SU-DHL-6 (cell line): ENCODE results near the gene MAP2K6.

ENCODE experiments used
- EZH2phosphoT487 ChIP-seq: fragments of 200-600 bp; sonication (generic), shearing (Covaris generic); conservative IDR thresholded peaks from 2 replicates; pipeline ENCODE4 v1.6.1; 2018; ENCODE audit warnings: mild to moderate bottlenecking, antibody characterized with exemption, low read length, moderate library complexity, mixed read lengths
- TF ChIP-seq, protein P1 (sequence below): fragments of 200-600 bp; sonication (generic); IDR thresholded peaks from one replicate; pipeline ENCODE4 v1.5.1; 2017; ENCODE audit warnings: antibody characterized with exemption, mild to moderate bottlenecking, low read length, moderate library complexity; ENCODE audit not compliant: insufficient read depth, poor library complexity, severe bottlenecking

DNA sequence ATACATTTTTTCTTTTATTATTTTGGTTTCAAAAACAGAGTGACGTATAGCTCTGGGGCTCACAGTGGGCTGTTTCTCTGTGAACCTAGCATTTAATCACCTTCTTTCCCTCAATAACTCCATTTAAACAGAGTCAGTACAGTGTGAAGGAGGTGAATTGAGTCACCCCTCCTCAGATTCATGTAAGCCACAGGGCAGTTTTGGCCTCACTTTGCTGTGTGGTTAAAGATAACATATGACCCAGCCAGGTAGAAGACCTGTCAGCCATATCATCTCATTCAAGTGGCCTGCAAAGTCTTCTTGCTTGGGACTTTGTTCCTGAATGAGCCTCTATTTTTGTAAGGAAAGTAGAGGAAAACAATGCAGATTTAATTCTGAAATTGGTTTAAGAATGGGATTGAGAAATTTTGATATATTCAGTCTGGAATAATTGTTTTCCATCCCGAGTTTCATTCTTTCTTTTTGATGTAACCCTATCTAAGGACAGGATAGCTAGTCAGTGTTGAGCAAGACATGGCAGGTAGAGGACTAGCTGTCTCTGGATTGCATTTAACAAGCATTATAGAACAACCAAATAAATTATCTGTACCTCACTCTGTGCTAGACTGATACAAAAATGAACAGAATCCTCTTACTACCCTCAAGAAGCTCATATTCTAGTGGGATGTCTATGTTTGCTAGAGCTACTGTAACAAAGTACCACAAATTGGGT is 13.1 kb downstream of the MAP2K6 start:
- TF ChIP-seq, protein P1, sequence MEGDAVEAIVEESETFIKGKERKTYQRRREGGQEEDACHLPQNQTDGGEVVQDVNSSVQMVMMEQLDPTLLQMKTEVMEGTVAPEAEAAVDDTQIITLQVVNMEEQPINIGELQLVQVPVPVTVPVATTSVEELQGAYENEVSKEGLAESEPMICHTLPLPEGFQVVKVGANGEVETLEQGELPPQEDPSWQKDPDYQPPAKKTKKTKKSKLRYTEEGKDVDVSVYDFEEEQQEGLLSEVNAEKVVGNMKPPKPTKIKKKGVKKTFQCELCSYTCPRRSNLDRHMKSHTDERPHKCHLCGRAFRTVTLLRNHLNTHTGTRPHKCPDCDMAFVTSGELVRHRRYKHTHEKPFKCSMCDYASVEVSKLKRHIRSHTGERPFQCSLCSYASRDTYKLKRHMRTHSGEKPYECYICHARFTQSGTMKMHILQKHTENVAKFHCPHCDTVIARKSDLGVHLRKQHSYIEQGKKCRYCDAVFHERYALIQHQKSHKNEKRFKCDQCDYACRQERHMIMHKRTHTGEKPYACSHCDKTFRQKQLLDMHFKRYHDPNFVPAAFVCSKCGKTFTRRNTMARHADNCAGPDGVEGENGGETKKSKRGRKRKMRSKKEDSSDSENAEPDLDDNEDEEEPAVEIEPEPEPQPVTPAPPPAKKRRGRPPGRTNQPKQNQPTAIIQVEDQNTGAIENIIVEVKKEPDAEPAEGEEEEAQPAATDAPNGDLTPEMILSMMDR: no peak
- no peak for TF ChIP-seq EZH2phosphoT487
